Activated naive CD4-positive, alpha-beta T cell treated with anti-CD3 and anti-CD28 coated beads for 36 hours (primary cell): Measurements from ENCODE around the gene PCBP1. TPM values are rescaled to one million over a fixed set of nuclear protein-coding genes. Genes with fewer than 3 reads are reported as not detected.
"Not testable (repeated sequence)": the region's sequence is repeated elsewhere in the genome, so short reads cannot be mapped to it uniquely, and the experiment has no call there.

Experiments used
- CTCF ChIA-PET: fragments of 350-600 bp; sonication (Branson Sonifier 250); formaldehyde crosslinking; loops from one replicate; lab custom pipeline; 2021; ENCODE audit warnings: antibody characterized with exemption; lab: Charles Lee
- DNase-seq: peaks from one replicate; pipeline ENCODE4 v3.0.0-alpha.2; 2020
- H3K27ac Mint-ChIP-seq: one replicate; pipeline ENCODE4 v1.8.0; 2021; ENCODE audit warnings: mild to moderate bottlenecking, mixed read lengths
- H3K27me3 Mint-ChIP-seq: one replicate; pipeline ENCODE4 v1.8.0; 2021; ENCODE audit warnings: low read depth, mixed read lengths
- H3K36me3 Mint-ChIP-seq: one replicate; pipeline ENCODE4 v1.8.0; 2021; ENCODE audit warnings: low read depth, mixed read lengths
- H3K4me1 Mint-ChIP-seq: one replicate; pipeline ENCODE4 v1.8.0; 2021; ENCODE audit warnings: low read depth, mixed read lengths
- H3K4me3 Mint-ChIP-seq: one replicate; pipeline ENCODE4 v1.8.0; 2021; ENCODE audit warnings: mild to moderate bottlenecking, moderate library complexity, mixed read lengths
- H3K9me3 Mint-ChIP-seq: one replicate; pipeline ENCODE4 v1.8.0; 2021; ENCODE audit warnings: mixed read lengths
- intact Hi-C: fragments of 100-400 bp; cut with micrococcal nuclease; formaldehyde crosslinking; loops from one replicate; pipeline ENCODE4 v1.15.1; 2023
- total RNA-seq, 2 experiments: library from RNA; stranded (reverse); gene quantifications; one replicate each; pipeline ENCODE4 v1.2.3, GENCODE V29; 2021

The PCBP1 gene
- total RNA-seq, 2 experiments from 2014 or later, result 363 to 374 TPM

DNA sequence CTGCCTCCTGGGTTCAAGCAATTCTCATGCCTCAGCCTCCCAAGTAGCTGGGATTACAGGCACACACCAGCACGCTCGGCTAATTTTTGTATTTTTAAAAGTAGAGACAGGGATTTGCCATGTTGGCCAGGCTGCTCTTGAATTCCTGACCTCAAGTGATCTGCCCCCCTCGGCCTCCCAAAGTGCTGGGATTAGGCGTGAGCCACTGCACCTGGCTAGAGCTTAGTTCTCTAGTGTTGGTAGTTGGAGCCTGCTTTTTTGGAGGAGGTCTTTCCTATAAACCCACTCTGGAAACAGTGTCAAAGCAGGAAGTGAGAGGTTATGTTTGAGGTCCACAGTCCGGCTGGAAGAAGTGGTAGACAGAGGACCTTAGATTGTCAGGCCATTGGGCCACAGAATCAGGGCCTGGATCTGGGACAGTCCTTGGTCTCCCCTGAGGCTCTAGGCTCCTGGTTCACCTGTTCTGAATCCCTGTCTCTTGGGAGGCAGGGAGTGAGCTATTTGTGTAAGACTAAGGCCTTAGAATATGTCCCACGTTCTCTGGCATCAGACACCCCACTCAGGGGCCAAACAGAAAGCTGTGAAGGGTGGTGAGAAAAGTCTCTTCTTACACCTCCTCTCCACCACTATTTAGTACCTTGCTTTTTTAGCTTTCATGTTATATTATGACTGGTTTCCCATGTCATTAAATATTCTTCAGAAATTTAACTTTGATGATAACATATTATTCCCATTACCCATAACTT lies 34.5 kb downstream of the PCBP1 start:
- Mint-ChIP-seq H3K4me1 (peaks cover 57% of the 10 kb centered on the region), H3K27me3 (no peaks in the 10 kb centered on the region), H3K9me3 (no peaks in the 10 kb centered on the region)

DNA sequence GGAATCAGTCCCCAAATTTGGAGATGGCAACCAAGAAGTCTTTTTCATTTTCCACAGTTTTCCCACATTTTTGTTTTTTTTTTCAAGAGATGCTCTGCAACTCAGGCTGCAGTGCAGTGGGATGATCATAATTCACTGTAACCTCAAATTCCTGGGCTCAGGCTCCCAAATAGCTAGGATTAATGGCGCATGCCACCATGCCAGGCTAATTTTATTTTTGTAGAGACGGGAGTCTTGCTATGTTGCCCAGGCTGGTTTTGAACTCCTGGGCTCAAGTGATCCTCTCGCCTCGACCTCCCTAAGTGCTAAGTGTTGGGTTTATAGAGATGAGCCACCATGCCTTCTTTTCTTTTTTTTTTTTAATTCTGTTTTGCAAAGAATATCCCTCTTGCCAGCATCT lies 35.2 kb downstream of the PCBP1 start:
- Mint-ChIP-seq H3K27me3 (no peaks in the 10 kb centered on the region), H3K4me3 (no peak overlapping the region), H3K27ac (no peak overlapping the region), H3K4me1 (peaks cover 58% of the 10 kb centered on the region), H3K9me3 (no peaks in the 10 kb centered on the region), H3K36me3 (peaks cover 6% of the 10 kb centered on the region)
- intact Hi-C loops, result no loop called here
- no peak for DNase-seq
- CTCF ChIA-PET, result interaction anchor here (0.9 to 1.3 kb wide), 7 partner anchors 11 to 86 kb away, joined by 3 to 6 read pairs (median 5); no protein-coding TSS in a partner anchor

More for the DNA sequence above, 34.5 kb downstream of the PCBP1 start:
- peak overlapping the region; percentile 2 for H3K27ac Mint-ChIP-seq
- intact Hi-C loops, result no loop called here
- CTCF ChIA-PET, result interaction anchor here (0.9 to 1.3 kb wide), 8 partner anchors 11 to 87 kb away, joined by 3 to 6 read pairs (median 4); no protein-coding TSS in a partner anchor
- H3K4me3 Mint-ChIP-seq, result no peak overlapping the region
- no peak for DNase-seq
- peaks cover 6% of the 10 kb centered on the region for H3K36me3 Mint-ChIP-seq

DNA sequence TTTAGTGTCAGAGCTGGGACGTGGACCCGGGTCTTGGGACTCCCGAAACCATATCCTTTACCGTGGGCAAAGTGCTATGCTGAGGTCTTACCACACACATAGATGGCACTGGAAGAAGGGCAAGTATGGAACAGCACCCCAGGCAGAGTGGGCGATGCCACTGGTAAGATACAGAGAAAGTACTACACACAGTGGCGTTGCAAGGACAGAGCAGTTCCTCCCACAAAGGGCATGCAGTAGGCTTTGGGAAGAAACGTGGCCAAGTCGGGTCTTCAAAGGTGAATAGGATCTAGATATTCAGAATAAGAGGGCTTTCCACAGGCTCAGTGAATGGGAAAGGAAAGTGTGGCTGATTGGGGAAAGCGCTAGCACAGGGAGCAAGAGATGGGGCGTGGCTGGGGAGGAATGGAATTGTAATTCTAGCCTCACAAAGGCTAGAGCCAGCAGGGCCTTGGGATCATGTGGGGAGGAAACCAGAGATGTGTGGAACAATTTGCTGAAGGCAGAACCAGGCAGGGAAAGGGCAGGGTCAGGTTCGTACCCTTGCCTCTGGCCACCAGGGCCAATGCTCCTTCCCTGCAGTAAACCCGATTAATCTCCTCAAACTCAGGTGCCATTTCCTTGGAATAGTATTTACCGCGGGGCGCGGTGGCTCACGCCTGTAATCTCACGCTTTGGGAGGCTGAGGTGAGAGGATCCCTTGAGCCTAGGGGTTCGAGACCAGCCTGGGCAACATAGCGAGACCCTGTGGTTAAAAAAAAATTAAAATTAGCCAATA lies 36.0 kb downstream of the PCBP1 start:
- no peak for DNase-seq
- peak overlapping the region; percentile 92 for H3K4me3 Mint-ChIP-seq
- H3K9me3 Mint-ChIP-seq, result no peaks in the 10 kb centered on the region
- H3K36me3 Mint-ChIP-seq, result peaks cover 6% of the 10 kb centered on the region
- H3K27me3 Mint-ChIP-seq, result no peaks in the 10 kb centered on the region
- peak overlapping the region; percentile 100 for H3K27ac Mint-ChIP-seq
- CTCF ChIA-PET, result interaction anchor here (0.7 to 1.5 kb wide), 7 partner anchors 10 to 563 kb away, joined by 3 to 5 read pairs (median 5); no protein-coding TSS in a partner anchor
- intact Hi-C loops, result no loop called here
- peaks cover 64% of the 10 kb centered on the region for H3K4me1 Mint-ChIP-seq

DNA sequence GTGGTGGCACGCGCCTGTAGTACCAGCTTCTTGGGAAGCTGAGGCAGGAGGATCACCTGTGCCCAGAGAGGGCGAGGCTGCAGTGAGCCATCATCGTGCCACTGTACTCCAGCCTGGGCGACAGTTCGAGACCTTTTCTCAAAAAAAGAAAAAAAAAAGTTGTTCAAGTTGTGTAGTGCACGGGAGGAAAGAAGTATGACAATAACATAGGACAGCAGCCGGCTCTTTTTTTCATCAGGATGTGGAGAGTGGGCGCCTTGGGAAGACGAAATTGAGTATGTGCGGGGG lies 36.5 kb downstream of the PCBP1 start:
- Mint-ChIP-seq H3K9me3 (no peaks in the 10 kb centered on the region), H3K4me3 (peak overlapping the region; percentile 92), H3K27ac (peak overlapping the region; percentile 100), H3K4me1 (peaks cover 64% of the 10 kb centered on the region), H3K36me3 (peaks cover 6% of the 10 kb centered on the region), H3K27me3 (no peaks in the 10 kb centered on the region)
- CTCF ChIA-PET, result interaction anchor here (0.6 to 2.2 kb wide), 8 partner anchors 11 to 563 kb away, joined by 3 to 13 read pairs (median 5); no protein-coding TSS in a partner anchor
- no peak for DNase-seq
- intact Hi-C loops, result loop anchor here (1.0 kb wide), 5 partner anchors 9 to 35 kb away; no protein-coding TSS in a partner anchor

DNA sequence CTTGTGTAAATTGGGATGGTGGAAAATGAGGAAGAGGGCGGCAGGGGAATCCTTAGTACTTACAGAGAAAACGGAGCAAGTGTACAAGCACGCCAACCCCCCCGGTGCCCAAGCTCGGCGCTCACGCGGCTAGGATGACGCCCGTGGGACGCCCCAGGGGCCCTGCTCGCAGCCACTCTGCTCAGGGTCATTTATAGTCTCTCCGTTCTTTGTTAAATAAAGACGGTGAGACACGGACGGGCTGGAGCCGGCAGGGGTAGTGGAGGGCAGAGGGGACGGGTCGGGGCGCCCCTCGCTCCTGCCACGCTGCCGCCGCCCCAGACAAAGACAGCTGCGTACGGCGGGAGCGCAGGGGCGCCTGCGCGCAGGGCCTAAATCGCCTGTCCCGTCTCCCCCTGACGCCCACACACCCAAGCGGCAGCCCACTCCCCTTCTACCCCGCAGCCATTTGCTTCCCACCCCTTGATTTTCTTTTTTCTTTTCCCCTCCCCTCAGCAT lies 37.8 kb downstream of the PCBP1 start:
- intact Hi-C loops, result loop anchor here (1.0 kb wide), 5 partner anchors 7 to 37 kb away; no protein-coding TSS in a partner anchor
- Mint-ChIP-seq H3K9me3 (no peaks in the 10 kb centered on the region), H3K4me1 (peaks cover 68% of the 10 kb centered on the region), H3K36me3 (peaks cover 6% of the 10 kb centered on the region), H3K4me3 (peak overlapping the region; percentile 92), H3K27ac (peak overlapping the region; percentile 100), H3K27me3 (no peaks in the 10 kb centered on the region)
- CTCF ChIA-PET, result interaction anchor here (0.7 to 2.2 kb wide), 10 partner anchors 8 to 234 kb away, joined by 3 to 13 read pairs (median 5); no protein-coding TSS in a partner anchor
- peak; percentile 58 for DNase-seq

DNA sequence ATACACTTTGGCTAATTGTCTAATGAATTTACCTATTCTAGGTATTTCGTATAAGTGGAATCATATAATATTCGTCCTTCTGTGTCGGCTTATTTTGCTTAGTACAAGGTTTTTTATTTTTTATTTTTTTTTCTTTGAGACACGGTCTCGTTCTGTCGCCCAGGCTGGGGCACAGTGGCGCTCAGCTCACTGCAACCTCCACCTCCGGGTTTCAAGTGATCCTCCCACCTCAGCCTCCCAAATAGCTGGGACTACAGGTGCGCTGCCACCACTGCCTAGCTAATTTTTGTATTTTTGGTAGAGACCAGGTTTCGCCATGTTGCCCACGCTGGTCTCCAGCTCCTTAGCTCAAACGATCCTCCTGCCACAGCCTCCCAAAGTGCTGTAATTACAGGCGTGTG lies 38.2 kb downstream of the PCBP1 start:
- Mint-ChIP-seq H3K27me3 (no peaks in the 10 kb centered on the region), H3K36me3 (peaks cover 6% of the 10 kb centered on the region), H3K4me1 (peaks cover 72% of the 10 kb centered on the region), H3K9me3 (no peaks in the 10 kb centered on the region), H3K27ac (peak overlapping the region; percentile 100), H3K4me3 (peak overlapping the region; percentile 92)
- CTCF ChIA-PET, result interaction anchor here (0.8 to 2.2 kb wide), 7 partner anchors 8 to 57 kb away, joined by 3 to 13 read pairs (median 5); no protein-coding TSS in a partner anchor
- intact Hi-C loops, result no loop called here
- DNase-seq, result peak; percentile 28

DNA sequence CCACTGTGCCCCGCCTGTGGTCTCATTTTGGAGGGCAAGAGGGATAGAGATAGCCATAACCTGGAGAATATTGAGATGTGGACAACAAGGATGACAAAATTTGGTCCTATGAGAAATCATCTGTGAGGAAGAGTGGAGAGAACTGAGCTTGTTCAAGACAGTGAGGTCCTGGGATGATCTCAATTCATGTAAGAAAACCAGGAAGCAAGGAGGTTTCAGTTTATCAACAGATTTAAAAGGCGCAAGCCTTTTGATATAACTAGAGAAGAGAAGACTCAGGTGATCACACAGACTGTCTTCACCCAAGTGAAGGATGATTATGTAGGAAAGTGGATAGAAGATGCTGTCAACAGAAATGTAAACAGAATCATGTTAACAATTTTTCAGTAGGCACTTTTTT lies 39.1 kb downstream of the PCBP1 start:
- Mint-ChIP-seq H3K9me3 (no peaks in the 10 kb centered on the region), H3K27ac (peak overlapping the region; percentile 100), H3K36me3 (peaks cover 6% of the 10 kb centered on the region), H3K4me1 (peaks cover 76% of the 10 kb centered on the region), H3K4me3 (peak overlapping the region; percentile 92), H3K27me3 (no peaks in the 10 kb centered on the region)
- intact Hi-C loops, result no loop called here
- DNase-seq, result no peak
- CTCF ChIA-PET, result interaction anchor here (1.0 to 2.2 kb wide), 3 partner anchors 9 to 41 kb away, joined by 3 to 8 read pairs (median 5); no protein-coding TSS in a partner anchor

DNA sequence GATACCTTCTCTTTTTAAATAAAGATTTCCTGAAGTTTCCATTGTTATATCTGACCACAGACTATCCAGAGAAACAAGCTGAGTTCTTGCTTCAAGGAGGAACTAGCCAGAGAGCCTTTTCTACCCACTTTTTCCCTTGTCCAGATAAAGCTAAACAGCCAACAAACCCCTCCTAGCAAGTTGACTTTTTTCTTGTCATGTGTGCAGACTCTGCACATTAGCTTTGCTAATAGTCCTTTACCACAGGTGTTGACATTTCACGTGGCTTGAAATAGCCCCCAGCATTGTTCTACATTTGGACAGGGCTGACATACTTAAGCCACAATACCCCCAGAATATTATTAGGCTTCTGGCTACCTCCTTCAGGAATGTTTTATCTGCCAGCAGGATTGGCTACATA lies 40.7 kb downstream of the PCBP1 start:
- CTCF ChIA-PET, result interaction anchor here (0.9 to 2.2 kb wide), 5 partner anchors 8 to 43 kb away, joined by 3 to 8 read pairs (median 4); no protein-coding TSS in a partner anchor
- no peak for DNase-seq
- H3K27ac Mint-ChIP-seq, result peak overlapping the region; percentile 68
- H3K36me3 Mint-ChIP-seq, result peaks cover 6% of the 10 kb centered on the region
- intact Hi-C loops, result no loop called here
- peaks cover 72% of the 10 kb centered on the region for H3K4me1 Mint-ChIP-seq
- H3K9me3 Mint-ChIP-seq, result no peaks in the 10 kb centered on the region
- H3K27me3 Mint-ChIP-seq, result no peaks in the 10 kb centered on the region
- H3K4me3 Mint-ChIP-seq, result no peak overlapping the region

DNA sequence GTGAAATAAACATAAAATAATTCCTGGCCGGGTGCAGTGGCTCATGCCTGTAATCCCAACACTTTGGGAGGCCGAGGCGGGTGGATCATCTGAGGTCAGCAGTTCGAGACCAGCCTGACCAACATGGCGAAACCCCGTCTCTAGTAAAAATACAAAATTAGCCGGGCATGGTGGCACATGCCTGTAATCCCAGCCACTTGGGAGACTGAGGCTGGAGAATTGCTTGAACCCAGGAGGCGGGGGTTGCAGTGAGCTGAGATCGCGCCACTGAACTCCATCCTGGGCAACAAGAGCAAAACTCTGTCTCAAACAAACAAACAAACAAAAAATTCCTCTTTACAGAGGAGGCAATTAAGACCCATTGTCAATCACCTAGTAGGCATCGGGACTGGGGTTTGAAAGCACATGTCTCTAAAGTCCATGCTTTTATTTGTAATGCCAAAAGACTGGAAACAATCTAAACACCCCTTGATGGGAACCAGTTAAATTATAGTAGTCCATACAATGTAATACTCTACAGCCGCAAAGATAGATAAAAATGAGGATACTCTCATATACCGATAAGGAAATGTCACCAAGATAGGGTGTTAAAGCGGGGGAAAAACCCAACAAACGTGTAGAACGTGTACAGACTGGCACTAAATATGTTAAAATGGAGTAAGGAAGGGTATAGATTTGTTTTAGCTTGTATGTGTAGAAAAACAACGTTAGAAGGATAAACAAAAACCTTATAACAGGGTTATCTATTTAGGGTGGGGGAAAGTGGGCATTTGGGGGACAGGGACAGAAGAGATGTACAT lies 44.3 kb downstream of the PCBP1 start:
- intact Hi-C loops, result loop anchor here (1.0 to 2.0 kb wide), 2 partner anchors 7 to 37 kb away; no protein-coding TSS in a partner anchor
- not testable (repeated sequence) for DNase-seq, H3K36me3 Mint-ChIP-seq, H3K27me3 Mint-ChIP-seq, H3K9me3 Mint-ChIP-seq
- H3K4me3 Mint-ChIP-seq, result peak overlapping the region; percentile 88
- H3K27ac Mint-ChIP-seq, result peak overlapping the region; percentile 99
- CTCF ChIA-PET, result interaction anchor here (0.7 to 1.2 kb wide), 8 partner anchors 10 to 60 kb away, joined by 3 to 7 read pairs (median 4); no protein-coding TSS in a partner anchor
- H3K4me1 Mint-ChIP-seq, result peaks cover 79% of the 10 kb centered on the region

DNA sequence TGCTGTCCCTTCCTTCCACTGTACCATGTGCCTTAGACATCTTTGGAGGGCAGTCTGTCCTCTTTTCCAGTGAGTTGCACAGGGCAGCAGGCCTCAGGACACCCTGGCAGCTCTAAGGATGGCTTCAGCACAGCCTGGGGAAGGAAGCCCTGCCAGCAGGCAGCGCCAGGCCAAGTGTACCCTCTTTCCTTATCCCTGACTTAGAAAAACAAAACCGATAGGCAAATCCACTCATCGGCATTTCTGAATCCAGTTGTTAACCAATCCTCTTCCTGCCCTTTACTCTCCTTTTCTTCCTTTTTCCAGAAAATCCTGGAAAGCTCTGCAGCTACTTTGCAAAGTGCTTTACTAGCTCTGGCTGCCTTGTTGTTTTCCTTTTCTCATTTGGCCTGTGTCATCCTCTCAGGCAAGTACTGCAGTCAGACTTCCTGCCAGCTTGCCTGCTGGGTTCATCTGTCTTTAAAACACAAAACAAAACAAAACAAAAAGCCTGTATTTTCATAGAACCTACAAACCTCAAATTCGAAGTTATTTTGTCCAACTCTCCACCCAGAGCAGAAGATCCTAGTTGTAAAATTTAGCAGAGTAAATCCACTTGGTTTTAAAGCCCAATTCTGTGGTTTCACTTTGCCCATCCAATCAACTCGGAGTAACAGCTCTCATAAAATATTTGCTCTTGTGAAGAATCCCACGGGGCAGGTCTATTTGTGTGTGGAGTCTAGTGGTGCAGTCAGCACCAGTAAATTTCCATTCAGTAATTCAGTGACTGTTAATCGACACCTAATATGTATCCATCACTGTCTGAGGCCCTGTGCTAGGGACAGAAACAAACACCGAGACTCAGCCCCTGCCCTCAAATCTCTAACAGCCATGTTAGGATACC lies 45.2 kb downstream of the PCBP1 start:
- peak overlapping the region; percentile 88 for H3K4me3 Mint-ChIP-seq
- peak; percentile 63 for DNase-seq
- intact Hi-C loops, result loop anchor here (1.0 to 2.0 kb wide), 5 partner anchors 8 to 63 kb away; no protein-coding TSS in a partner anchor
- H3K9me3 Mint-ChIP-seq, result no peaks in the 10 kb centered on the region
- H3K36me3 Mint-ChIP-seq, result no peaks in the 10 kb centered on the region
- H3K27me3 Mint-ChIP-seq, result no peaks in the 10 kb centered on the region
- peaks cover 77% of the 10 kb centered on the region for H3K4me1 Mint-ChIP-seq
- CTCF ChIA-PET, result interaction anchor here (0.6 to 2.5 kb wide), 16 partner anchors 7 to 72 kb away, joined by 3 to 11 read pairs (median 4); no protein-coding TSS in a partner anchor
- H3K27ac Mint-ChIP-seq, result peak overlapping the region; percentile 99
